GM21381 (cell line): Measurements from ENCODE around the gene TPP2.
A peak's percentile ranks its signal among the peaks of the same experiment; 100 is the strongest.

ENCODE experiments used
- ATAC-seq: cut with Tn5 transposase; IDR thresholded peaks from one replicate; pipeline ENCODE4 v1.9.1; 2021; ENCODE audit warnings: mild to moderate bottlenecking, moderate library complexity; ENCODE audit not compliant: unreplicated experiment

TPP2 gene

DNA sequence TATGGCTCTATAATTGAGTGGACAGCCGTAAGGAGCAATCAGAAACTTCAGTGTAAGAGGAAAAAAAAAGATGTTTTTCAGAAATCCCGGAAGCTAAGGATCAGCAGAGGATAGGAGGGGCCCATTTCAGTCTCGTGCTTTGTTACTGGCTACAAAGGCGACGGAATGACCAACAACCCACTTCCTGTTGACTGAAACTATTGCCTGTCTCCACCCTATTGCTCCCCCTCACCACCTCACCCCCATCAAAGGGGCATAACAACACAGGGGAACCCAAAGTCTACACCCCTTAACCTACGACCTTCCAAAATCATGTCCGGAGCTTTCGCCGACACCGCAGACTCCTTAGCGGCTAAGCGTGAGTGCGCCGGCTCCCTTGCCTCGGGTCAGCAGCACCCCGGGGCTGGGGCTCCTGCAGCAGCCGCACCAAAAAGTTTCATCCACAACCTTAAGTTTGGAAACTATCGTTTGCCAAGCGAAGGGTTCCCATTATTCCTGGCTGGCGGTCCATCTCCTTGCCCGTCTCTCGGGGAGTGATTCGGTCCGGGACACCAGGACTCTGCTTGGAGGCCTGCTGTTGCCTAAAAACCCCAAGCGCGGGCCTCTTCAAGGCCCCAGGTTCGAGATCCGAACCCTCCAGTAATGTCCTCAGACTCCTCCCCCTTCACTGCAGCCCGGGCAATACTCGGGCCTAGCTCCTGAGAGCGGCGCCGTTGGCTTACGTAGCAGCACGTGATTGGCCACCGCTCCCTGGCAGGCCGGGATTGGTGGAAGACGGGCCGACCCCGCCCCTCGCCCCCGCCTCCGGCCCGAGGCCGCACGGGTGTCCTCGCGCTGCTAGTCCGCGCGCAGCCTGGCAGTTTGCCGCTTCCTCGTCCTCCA is at the start of gene TPP2:
TSS of gene TPP2 (plus strand) at position 840 of the 882 bp plus-strand sequence. CDS start 53 bp downstream, outside the sequence.
- ATAC-seq = peak; percentile 71

DNA sequence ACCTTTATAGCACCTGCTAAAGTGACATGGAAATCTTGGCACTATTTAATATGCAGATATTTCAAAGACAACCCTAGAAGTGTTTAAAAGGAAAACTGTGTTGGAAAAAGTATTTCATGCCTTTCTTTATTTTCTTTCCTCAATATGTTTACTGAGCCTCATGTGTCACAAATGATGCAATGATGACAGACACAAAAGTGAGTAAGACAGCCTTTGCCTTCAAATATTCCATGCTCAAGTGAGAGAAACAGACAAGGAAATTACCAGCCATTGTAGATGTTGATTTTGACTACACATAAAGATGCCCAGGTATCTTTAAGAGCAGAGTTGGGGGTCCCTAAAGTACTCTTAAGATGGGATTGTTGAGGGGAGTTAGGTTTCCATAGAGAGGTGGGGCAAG is 48.0 kb upstream of the TPP2 start:
- no peak for ATAC-seq

- ATAC-seq = no peak
Observed at GRCh38 chr13:102550507-102550906, 46.3 kb upstream of the TPP2 start.

DNA sequence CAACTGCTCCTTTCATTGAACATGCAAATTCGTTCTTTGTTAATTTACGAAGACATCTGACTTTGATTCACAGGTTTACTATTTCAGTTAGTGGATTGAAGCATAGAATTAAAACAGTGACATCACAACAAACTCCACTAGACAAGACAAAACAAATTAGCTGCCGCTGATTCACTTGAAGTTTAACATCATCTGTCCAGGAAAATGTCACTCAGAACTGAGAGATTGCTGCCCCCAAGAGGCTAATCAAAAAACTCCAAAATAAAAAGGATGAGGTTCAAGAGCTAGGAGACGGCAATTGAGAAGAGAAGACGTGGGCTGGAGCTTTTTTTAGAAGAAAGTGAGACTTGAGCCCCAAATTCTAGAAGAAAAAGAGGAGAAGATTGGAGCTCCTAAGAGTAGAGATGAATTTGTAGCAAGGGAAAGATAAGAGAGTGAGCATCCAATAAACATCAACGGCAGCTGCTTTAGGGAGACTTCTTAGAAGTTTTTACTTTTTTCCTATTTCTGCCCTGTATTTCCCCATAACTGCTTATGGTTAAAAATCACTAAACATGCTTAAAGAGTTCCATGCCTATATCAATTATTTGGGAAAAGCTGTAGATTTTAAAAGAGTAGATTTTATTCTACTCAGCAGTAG is 40.8 kb upstream of the TPP2 start:
- ATAC-seq = no peak

DNA sequence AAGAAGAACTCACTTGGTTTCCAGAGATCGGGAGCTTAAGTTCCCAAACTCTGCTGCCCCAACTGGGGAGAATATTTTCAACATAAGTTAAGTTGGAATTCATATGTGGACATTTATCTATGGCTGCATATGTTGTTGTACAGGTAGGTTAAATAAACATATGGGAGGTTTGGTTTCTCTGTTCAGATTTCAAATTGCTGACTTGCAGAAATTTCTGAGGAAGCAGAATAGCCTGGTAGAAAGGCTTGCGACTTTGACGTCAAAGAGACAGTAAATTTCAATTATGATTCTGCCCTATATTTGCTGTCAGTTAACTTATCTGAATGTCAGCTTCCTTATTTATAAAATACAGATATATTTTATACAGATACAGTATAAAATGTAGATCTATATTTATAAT is 40.0 kb upstream of the TPP2 start:
- no peak for ATAC-seq

DNA sequence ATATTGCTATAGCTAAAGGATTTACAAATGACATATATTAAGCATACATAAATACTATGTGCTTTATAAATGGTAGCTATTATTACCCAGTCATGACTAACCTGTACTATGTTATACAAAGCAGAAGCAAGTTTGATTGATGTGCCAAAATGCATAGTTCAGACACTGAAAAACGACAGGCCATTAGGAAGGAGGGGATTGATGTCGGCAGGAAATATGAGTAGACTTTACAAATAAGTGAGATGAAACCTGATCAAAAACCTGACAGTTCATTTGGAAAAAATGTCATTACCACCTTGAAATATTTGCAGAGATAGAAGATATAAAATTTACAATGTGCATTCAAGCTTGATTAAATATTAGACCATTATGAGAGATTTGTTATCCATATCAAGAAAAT is 38.8 kb upstream of the TPP2 start:
- no peak for ATAC-seq

GRCh38 chr13:102561933-102562332 is 34.9 kb upstream of the TPP2 start:
- ATAC-seq = no peak

GRCh38 chr13:102563267-102563666 is 33.5 kb upstream of the TPP2 start:
- no peak for ATAC-seq

GRCh38 chr13:102564564-102564963 is 32.2 kb upstream of the TPP2 start:
- ATAC-seq = no peak

GRCh38 chr13:102566513-102566912 is 30.3 kb upstream of the TPP2 start:
- no peak for ATAC-seq

DNA sequence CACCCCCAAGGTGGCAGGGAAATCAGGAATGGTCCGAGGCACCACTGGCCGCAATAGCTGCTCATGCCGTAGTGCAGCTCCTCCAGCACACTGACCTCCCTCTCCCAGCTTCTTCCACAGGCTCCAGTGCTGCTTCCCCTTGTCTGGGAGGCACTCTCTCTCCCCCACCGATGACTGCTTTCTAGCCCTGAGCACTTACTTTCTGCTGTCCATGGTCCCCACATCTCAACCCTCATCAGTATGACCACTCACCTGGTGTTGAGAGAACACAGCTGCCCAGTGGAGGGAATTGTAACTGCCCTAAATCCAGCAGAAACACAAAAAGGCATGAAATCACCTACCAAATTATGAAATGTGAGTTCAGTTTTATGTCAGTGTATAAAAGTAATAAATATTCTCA is 28.9 kb upstream of the TPP2 start:
- no peak for ATAC-seq

- no peak for ATAC-seq
Observed at GRCh38 chr13:102569488-102569887, 27.3 kb upstream of the TPP2 start.

GRCh38 chr13:102571075-102571474 is 25.7 kb upstream of the TPP2 start:
- no peak for ATAC-seq

DNA sequence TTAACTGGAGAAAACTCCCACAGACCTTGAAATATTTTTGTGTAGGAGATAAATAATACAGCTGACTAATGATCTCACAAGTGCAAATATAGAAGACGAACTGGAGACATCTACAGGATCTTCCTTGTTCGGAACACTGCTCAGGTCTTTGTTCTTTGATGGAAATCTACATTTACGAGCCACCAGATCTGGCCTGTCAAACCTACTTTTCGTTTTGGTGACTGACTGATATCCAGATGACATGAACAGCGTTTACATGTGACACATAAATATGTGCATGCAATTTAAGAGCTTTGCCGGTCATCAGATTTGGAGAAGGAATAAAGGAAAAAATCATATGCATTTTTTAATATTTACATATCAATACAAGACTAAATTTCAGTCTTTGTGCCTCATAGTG is 24.5 kb upstream of the TPP2 start:
- ATAC-seq = no peak

GRCh38 chr13:102580552-102581169 is 16.1 kb upstream of the TPP2 start:
- ATAC-seq = peak; percentile 67

- no peak for ATAC-seq
Observed at GRCh38 chr13:102582256-102582655, 14.5 kb upstream of the TPP2 start.

GRCh38 chr13:102584434-102584833 is 12.4 kb upstream of the TPP2 start:
- peak; percentile 55 for ATAC-seq

- ATAC-seq = no peak
Observed at GRCh38 chr13:102586615-102587014, 10.2 kb upstream of the TPP2 start.

DNA sequence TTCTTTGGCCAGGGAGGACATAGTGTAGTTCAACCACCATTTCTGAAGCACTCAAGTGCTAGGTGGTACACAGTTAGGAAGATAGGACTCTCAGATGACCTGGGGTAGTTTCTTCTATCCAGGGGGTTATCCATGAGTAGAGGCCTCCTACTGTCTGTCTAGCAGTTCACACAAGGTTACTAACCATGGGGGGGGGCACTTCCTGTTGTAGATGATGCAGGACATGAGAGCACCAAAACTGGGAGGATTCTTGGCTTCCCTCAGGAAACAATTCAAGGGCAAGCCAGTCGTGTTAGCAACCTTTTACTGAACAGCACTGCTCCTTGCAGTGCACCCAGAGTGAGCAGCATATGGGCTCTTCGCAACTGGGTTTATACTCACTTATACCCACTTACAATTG is 8.9 kb upstream of the TPP2 start:
- ATAC-seq = no peak

DNA sequence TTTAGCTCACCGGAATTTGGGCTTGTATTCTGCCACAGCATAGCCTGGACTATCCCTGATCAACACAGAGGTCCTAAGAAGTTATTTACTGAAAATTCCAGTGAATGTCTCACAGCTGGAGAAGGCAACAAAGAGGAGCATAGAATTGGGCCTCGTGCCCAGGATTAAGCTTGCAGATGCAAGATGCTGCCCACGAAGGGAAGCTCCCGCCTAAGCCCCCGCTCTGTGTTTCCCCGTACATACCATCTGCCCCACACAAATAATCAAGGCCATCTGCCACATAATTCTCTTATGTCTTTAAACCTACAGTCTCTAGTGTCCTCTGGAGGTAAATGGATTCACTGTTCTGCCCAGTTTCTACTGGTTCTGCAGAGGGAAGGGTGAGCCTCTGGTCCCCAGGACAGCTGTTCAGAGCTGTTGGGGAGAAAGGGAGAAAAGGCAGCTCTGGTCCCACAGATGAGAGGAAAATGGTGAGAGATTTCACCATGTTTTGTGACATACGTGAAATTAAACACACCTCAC is 7.4 kb upstream of the TPP2 start:
- ATAC-seq = no peak

- peak; percentile 39 for ATAC-seq
Observed at GRCh38 chr13:102591988-102592781, 4.6 kb upstream of the TPP2 start.
